HEK293 (cell line): ENCODE measurements around the gene KRT14.
A peak's percentile ranks its signal among the peaks of the same experiment; 100 is the strongest.

ENCODE experiments used
- CTCF ChIA-PET: fragments of 350-600 bp; formaldehyde crosslinking; extraction: SDS; loops from one replicate; lab custom pipeline; 2021; ENCODE audit warnings: antibody characterized with exemption; lab: Yijun Ruan, JAX
- POLR2A ChIA-PET: fragments of 300-600 bp; formaldehyde crosslinking; extraction: SDS; loops from one replicate; lab custom pipeline; 2020; ENCODE audit warnings: antibody characterized with exemption, inconsistent platforms; lab: Yijun Ruan, JAX
- H3K27ac ChIP-seq: fragments of 200-500 bp; sonication (Bioruptor generic); 2 replicates; pipeline ENCODE4 v1.5.1; 2014; ENCODE audit warnings: low read depth, low read length, control low read depth, inconsistent platforms; ENCODE audit errors: extremely low read depth
- H3K36me3 ChIP-seq, 2 experiments: fragments of 200-500 bp in 1 of 2; sonication (Bioruptor generic) in 1 of 2; 1 replicate in 1 of 2; 2 replicates in 1 of 2; pipeline ENCODE4 v1.5.1; 2014 to 2017; ENCODE audit warnings: inconsistent platforms in 2 of 2, low read length in 2 of 2; ENCODE audit not compliant: control insufficient read depth in 2 of 2, insufficient read depth in 1 of 2
- H3K4me1 ChIP-seq: fragments of 200-500 bp; sonication (Bioruptor generic); 2 replicates; pipeline ENCODE4 v1.5.1; 2014; ENCODE audit warnings: mild to moderate bottlenecking, low read length, inconsistent platforms; ENCODE audit not compliant: control insufficient read depth, insufficient read depth
- H3K4me3 ChIP-seq: 2 replicates; pipeline ENCODE4 v1.5.1; 2011; ENCODE audit warnings: low read depth, mild to moderate bottlenecking, control low read depth, low read length, moderate library complexity
- H3K9me3 ChIP-seq: fragments of 200-500 bp; sonication (Bioruptor generic); 2 replicates; pipeline ENCODE4 v1.5.1; 2014; ENCODE audit warnings: low read depth, low read length, inconsistent platforms; ENCODE audit not compliant: control insufficient read depth, insufficient read depth
- FEZF1 ChIP-seq: fragments of 450-650 bp; formaldehyde crosslinking; IDR thresholded peaks from 2 replicates; pipeline ENCODE4 v1.5.1; 2016; ENCODE audit warnings: missing biosample characterization, missing genetic modification characterization
- GLIS1 ChIP-seq: fragments of 450-650 bp; formaldehyde crosslinking; IDR thresholded peaks from 2 replicates; pipeline ENCODE4 v1.5.1; 2016; ENCODE audit warnings: missing biosample characterization, missing genetic modification characterization
- GLIS2 ChIP-seq: fragments of 450-650 bp; formaldehyde crosslinking; IDR thresholded peaks from 2 replicates; pipeline ENCODE4 v1.5.1; 2016; ENCODE audit warnings: missing biosample characterization, missing genetic modification characterization
- HOXA7 ChIP-seq: sonication (generic); formaldehyde crosslinking; IDR thresholded peaks from 2 replicates; pipeline ENCODE4 v1.8.1; 2022; ENCODE audit warnings: missing genetic modification reagents, borderline replicate concordance
- HOXD13 ChIP-seq: sonication (generic); formaldehyde crosslinking; IDR thresholded peaks from 2 replicates; pipeline ENCODE4 v1.8.0; 2022; ENCODE audit warnings: missing genetic modification reagents, borderline replicate concordance
- MZF1 ChIP-seq: fragments of 450-650 bp; formaldehyde crosslinking; IDR thresholded peaks from 2 replicates; pipeline ENCODE4 v1.5.1; 2017; ENCODE audit warnings: missing biosample characterization, missing genetic modification characterization, borderline replicate concordance
- SP3 ChIP-seq: fragments of 450-650 bp; formaldehyde crosslinking; IDR thresholded peaks from 2 replicates; pipeline ENCODE4 v1.5.1; 2016; ENCODE audit warnings: missing biosample characterization, missing genetic modification characterization
- TRIM28 ChIP-seq: IDR thresholded peaks from 2 replicates; pipeline ENCODE4 v1.6.1; 2011; ENCODE audit warnings: low read length, control low read depth, borderline replicate concordance
- YY1 ChIP-seq: fragments of 450-650 bp; formaldehyde crosslinking; IDR thresholded peaks from 2 replicates; pipeline ENCODE4 v1.5.1; 2018; ENCODE audit warnings: missing biosample characterization, missing genetic modification characterization
- ZBTB1 ChIP-seq: fragments of 450-650 bp; formaldehyde crosslinking; IDR thresholded peaks from 2 replicates; pipeline ENCODE4 v1.5.1; 2016; ENCODE audit warnings: missing biosample characterization, missing genetic modification characterization
- ZBTB20 ChIP-seq: fragments of 450-650 bp; formaldehyde crosslinking; IDR thresholded peaks from 2 replicates; pipeline ENCODE4 v1.5.1; 2016; ENCODE audit warnings: missing biosample characterization, missing genetic modification characterization
- ZBTB48 ChIP-seq: fragments of 450-650 bp; formaldehyde crosslinking; IDR thresholded peaks from 2 replicates; pipeline ENCODE4 v1.5.1; 2016; ENCODE audit warnings: missing biosample characterization, missing genetic modification characterization
- ZNF19 ChIP-seq: fragments of 450-650 bp; formaldehyde crosslinking; IDR thresholded peaks from 2 replicates; pipeline ENCODE4; 2016; ENCODE audit warnings: missing biosample characterization, missing genetic modification characterization, low read depth
- ZNF2 ChIP-seq: fragments of 450-650 bp; formaldehyde crosslinking; IDR thresholded peaks from 2 replicates; pipeline ENCODE4 v1.5.1; 2016; ENCODE audit warnings: missing biosample characterization, missing genetic modification characterization
- ZNF248 ChIP-seq: fragments of 450-650 bp; formaldehyde crosslinking; IDR thresholded peaks from 2 replicates; pipeline ENCODE4 v1.5.1; 2017; ENCODE audit warnings: missing biosample characterization, missing genetic modification characterization
- ZNF350 ChIP-seq: fragments of 450-650 bp; formaldehyde crosslinking; IDR thresholded peaks from 2 replicates; pipeline ENCODE4 v1.5.0; 2017; ENCODE audit warnings: missing biosample characterization, mild to moderate bottlenecking, missing genetic modification characterization
- ZNF521 ChIP-seq: fragments of 450-650 bp; formaldehyde crosslinking; IDR thresholded peaks from 2 replicates; pipeline ENCODE4 v1.5.1; 2017; ENCODE audit warnings: missing biosample characterization, mild to moderate bottlenecking, missing genetic modification characterization
- ZNF529 ChIP-seq: fragments of 450-650 bp; formaldehyde crosslinking; IDR thresholded peaks from 2 replicates; pipeline ENCODE4 v1.5.1; 2017; ENCODE audit warnings: missing genetic modification characterization, missing biosample characterization; ENCODE audit not compliant: insufficient replicate concordance
- ZNF600 ChIP-seq: fragments of 450-650 bp; formaldehyde crosslinking; IDR thresholded peaks from 2 replicates; pipeline ENCODE4 v1.5.1; 2016; ENCODE audit warnings: missing biosample characterization, missing genetic modification characterization
- ZNF747 ChIP-seq: fragments of 450-650 bp; formaldehyde crosslinking; IDR thresholded peaks from 2 replicates; pipeline ENCODE4 v1.5.1; 2016; ENCODE audit warnings: missing biosample characterization, missing genetic modification characterization

KRT14 gene

GRCh38 chr17:41586863-41587495, at the start of gene KRT14:
Gene KRT14, minus strand, starts transcription at chr17:41586895. Its CDS starts 61 bp downstream, at chr17:41586834.
- no peaks in the 10 kb centered on the region for H3K9me3 ChIP-seq
- ChIA-PET CTCF (interaction anchor here (0.6 to 1.4 kb wide), 4 partner anchors 38 to 332 kb away, joined by 3 to 5 read pairs (median 4); partner anchors contain the start of gene KRTAP9-9), POLR2A (no interaction called here)
- no peaks in the 10 kb centered on the region for H3K36me3 ChIP-seq
- no peak within 1 kb of the TSS for H3K4me3 ChIP-seq
- TF ChIP-seq SP3 (tag by site-specific recombination), result no peak
- no peak for TF ChIP-seq GLIS1
- no peak for TF ChIP-seq HOXA7 (CRISPR knock-in tag)
- TF ChIP-seq ZNF248, result no peak
- no peak for TF ChIP-seq TRIM28
- TF ChIP-seq ZBTB1 (tag by site-specific recombination), result no peak
- no peak for TF ChIP-seq ZNF2
- no peak for TF ChIP-seq ZNF521 (tag by site-specific recombination)
- no peak for TF ChIP-seq ZNF529
- no peak for TF ChIP-seq ZNF350 (tag by site-specific recombination)
- H3K27ac ChIP-seq, result no peak within 1 kb of the TSS
- no peaks in the 10 kb centered on the region for H3K4me1 ChIP-seq

- H3K9me3 ChIP-seq, result no peaks in the 10 kb centered on the region
- CTCF ChIA-PET, result interaction anchor here (0.5 to 3.2 kb wide), 5 partner anchors 13 to 117 kb away, joined by 3 to 21 read pairs (median 4); partner anchors contain the start of gene KRT15
- POLR2A ChIA-PET, result interaction anchor here (0.6 to 1.6 kb wide), 3 partner anchors 53 to 298 kb away, joined by 3 to 7 read pairs (median 5); partner anchors contain the start of gene EIF1
- H3K4me3 ChIP-seq, result no peak overlapping the region
- no peaks in the 10 kb centered on the region for H3K4me1 ChIP-seq
- H3K27ac ChIP-seq, result no peak overlapping the region
- H3K36me3 ChIP-seq, result no peaks in the 10 kb centered on the region
- peak; percentile 71 for TF ChIP-seq ZNF600
- TF ChIP-seq GLIS2 (tag by site-specific recombination), result 0 out of 2 replicates have a peak, but pooled peaks have one; percentile 9
- TF ChIP-seq ZNF529, result no peak
- peak; percentile 44; the same call in 1 of the 2 replicates for TF ChIP-seq FEZF1 (tag by site-specific recombination)
Observed at GRCh38 chr17:41635121-41636097, 48.7 kb upstream of the KRT14 start.

- ChIA-PET POLR2A (interaction anchor here (0.6 to 1.6 kb wide), 2 partner anchors 54 to 299 kb away, joined by 5 to 7 read pairs; partner anchors contain the start of gene EIF1), CTCF (interaction anchor here (1.2 to 3.2 kb wide), 4 partner anchors 13 to 85 kb away, joined by 3 to 21 read pairs (median 6); no protein-coding TSS in a partner anchor)
- no peaks in the 10 kb centered on the region for H3K4me1 ChIP-seq
- TF ChIP-seq HOXD13 (CRISPR knock-in tag) (no peak), MZF1 (tag by site-specific recombination) (no peak), ZBTB20 (tag by site-specific recombination) (peak; percentile 43; the same call in 1 of the 2 replicates), YY1 (tag by site-specific recombination) (no peak), ZNF747 (tag by site-specific recombination) (no peak), ZBTB48 (no peak), ZNF19 (no peak)
- no peaks in the 10 kb centered on the region for H3K9me3 ChIP-seq
- H3K4me3 ChIP-seq, result no peak overlapping the region
- no peak overlapping the region for H3K27ac ChIP-seq
- no peaks in the 10 kb centered on the region for H3K36me3 ChIP-seq
Observed at GRCh38 chr17:41634639-41635038, 47.9 kb upstream of the KRT14 start.
